Upper lobe of right lung (tissue), 1 donor: Measurements from ENCODE around the gene HES1. TPM values are rescaled to one million over a fixed set of nuclear protein-coding genes. Genes with fewer than 3 reads are reported as not detected.

Experiments
- ATAC-seq: fragments of 200-7000 bp; cut with Tn5 transposase; one replicate; pipeline ENCODE4 v1.9.1; 2020; ENCODE audit warnings: mild to moderate bottlenecking, moderate library complexity
- DNase-seq: peaks from one replicate; pipeline ENCODE4 v3.0.0-alpha.2; 2020
- H3K27ac ChIP-seq: fragments of 200-600 bp; one replicate; pipeline ENCODE4 v1.8.0; 2022
- H3K27me3 ChIP-seq: fragments of 200-600 bp; one replicate; pipeline ENCODE4 v1.8.0; 2022; ENCODE audit warnings: mild to moderate bottlenecking
- H3K36me3 ChIP-seq: fragments of 200-600 bp; one replicate; pipeline ENCODE4 v1.8.0; 2022
- H3K4me1 ChIP-seq: fragments of 200-600 bp; one replicate; pipeline ENCODE4 v1.8.0; 2022
- H3K4me3 ChIP-seq: fragments of 200-600 bp; one replicate; pipeline ENCODE4 v1.8.0; 2022; ENCODE audit warnings: mild to moderate bottlenecking
- H3K9me3 ChIP-seq: fragments of 200-600 bp; one replicate; pipeline ENCODE4 v1.8.0; 2022
- intact Hi-C: fragments of 100-400 bp; cut with DNase I; formaldehyde crosslinking; loops from one replicate; pipeline ENCODE4 v1.11.0; 2022
- total RNA-seq: library from RNA; stranded (reverse); fragmentation: NEBNext Ultra II Directional; extraction: Animal tissue kit (Norgen Biotek cat#: 25700); gene quantifications from one replicate; pipeline ENCODE4 v1.2.1, GENCODE V29; 2021
- TF ChIP-seq, protein P1 (sequence below): fragments of 200-600 bp; IDR thresholded peaks from one replicate; pipeline ENCODE4 v1.8.0; 2022; ENCODE audit warnings: antibody characterized with exemption
- donor health status: DM: no; HTN: yes; CAD: no; lungs with severe emphysema.

The HES1 gene
- total RNA-seq, 1 donor from 2014 or later = 43.6 TPM

DNA sequence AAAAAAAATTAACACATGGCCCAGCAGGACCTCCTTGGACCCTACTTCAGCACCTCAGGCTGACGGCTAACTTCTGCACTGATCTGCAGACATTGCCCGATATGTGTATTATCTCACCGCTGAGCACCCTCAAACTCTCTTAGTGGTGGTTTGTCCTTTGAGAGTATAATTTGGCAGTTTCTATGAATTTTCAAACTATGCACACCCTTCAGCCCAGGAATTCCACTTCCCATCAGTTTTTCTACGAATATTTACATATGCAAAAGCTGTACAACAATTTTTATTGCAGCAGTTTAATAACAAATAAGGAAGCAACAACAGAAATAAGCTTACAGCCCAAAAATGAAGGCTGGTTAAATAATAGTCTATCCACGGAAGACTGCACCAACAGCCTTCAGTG lies 44.6 kb downstream of the HES1 start:
- no peaks in the 10 kb centered on the region for H3K27me3 ChIP-seq
- no peak overlapping the region for H3K4me3 ChIP-seq
- ATAC-seq (no peak), DNase-seq (no peak)
- no peak overlapping the region for H3K27ac ChIP-seq
- no peaks in the 10 kb centered on the region for H3K4me1 ChIP-seq
- TF ChIP-seq, protein P1, sequence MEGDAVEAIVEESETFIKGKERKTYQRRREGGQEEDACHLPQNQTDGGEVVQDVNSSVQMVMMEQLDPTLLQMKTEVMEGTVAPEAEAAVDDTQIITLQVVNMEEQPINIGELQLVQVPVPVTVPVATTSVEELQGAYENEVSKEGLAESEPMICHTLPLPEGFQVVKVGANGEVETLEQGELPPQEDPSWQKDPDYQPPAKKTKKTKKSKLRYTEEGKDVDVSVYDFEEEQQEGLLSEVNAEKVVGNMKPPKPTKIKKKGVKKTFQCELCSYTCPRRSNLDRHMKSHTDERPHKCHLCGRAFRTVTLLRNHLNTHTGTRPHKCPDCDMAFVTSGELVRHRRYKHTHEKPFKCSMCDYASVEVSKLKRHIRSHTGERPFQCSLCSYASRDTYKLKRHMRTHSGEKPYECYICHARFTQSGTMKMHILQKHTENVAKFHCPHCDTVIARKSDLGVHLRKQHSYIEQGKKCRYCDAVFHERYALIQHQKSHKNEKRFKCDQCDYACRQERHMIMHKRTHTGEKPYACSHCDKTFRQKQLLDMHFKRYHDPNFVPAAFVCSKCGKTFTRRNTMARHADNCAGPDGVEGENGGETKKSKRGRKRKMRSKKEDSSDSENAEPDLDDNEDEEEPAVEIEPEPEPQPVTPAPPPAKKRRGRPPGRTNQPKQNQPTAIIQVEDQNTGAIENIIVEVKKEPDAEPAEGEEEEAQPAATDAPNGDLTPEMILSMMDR = no peak
- no peaks in the 10 kb centered on the region for H3K9me3 ChIP-seq
- H3K36me3 ChIP-seq = no peaks in the 10 kb centered on the region
- intact Hi-C loops = no loop called here

DNA sequence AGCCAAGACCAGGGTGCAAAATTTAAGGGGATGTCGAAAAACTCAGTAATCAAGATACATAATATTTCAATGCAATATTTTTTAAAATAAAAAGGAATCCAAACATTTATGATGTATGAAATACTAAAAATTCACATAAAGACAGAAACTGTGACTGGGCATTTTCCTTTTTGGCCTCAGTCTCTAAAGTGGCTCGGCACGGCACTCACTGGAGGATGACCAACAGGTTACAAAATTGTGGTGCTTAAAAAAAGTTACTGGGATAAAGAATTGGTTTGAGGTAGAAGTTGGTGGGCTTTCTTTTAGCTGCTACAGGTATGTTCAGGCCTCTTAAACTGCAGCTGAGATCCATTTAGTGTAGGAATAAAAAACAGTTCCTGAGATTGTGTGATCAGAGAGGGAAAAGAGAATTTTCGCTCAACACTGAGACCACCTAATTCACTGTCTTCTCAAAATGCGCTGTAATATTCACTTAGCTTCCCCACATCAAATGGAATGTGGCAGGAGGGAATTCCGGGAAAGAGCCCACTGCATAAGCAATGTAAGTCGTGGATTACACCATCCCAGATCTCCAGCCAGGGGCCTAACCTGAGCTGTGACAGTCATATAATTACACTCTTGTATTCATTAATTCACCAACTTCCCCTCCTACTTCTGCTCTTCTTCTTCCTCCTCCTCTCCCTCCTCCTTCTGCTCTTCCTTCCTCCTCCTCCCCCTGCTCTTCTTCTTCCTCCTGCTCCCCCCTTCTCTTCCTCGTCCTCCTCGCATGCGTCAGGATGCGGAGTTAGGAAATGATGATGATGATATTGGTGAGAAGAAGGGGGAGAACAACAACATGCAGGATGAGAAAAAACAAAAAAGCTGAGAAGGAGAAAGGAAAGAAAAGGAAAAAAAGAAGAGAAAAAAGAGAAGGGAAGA lies 45.9 kb downstream of the HES1 start:
- Histone ChIP-seq H3K36me3 (no peaks in the 10 kb centered on the region), H3K4me3 (no peak overlapping the region), H3K4me1 (no peaks in the 10 kb centered on the region), H3K27me3 (no peaks in the 10 kb centered on the region), H3K27ac (no peak overlapping the region), H3K9me3 (no peaks in the 10 kb centered on the region)
- TF ChIP-seq, protein P1 = no peak
- intact Hi-C loops = no loop called here
- ATAC-seq (no peak), DNase-seq (no peak)

DNA sequence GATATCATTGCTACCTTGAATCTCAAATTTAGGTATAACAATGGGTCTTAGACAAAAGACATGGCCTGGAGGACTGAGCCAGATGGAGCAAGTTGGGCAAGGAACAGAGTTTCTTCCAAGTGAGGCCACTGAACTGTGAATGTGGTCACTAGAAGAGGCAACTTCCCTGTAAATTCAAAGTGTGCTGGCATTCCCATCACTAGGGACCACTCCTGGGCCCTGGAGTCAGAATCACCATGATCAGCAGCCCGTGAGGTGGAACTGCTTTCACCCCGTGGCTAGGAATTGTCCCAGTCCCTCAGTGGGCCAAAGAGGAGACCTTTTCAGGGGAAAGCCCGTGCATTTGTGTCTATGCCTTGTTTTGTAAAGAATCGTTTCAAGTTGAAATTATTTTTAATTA lies 47.3 kb downstream of the HES1 start:
- Histone ChIP-seq H3K27me3 (no peaks in the 10 kb centered on the region), H3K9me3 (no peaks in the 10 kb centered on the region), H3K4me3 (no peak overlapping the region), H3K4me1 (no peaks in the 10 kb centered on the region), H3K27ac (no peak overlapping the region), H3K36me3 (no peaks in the 10 kb centered on the region)
- intact Hi-C loops = no loop called here
- DNase-seq (no peak), ATAC-seq (no peak)
- TF ChIP-seq, protein P1 = no peak

DNA sequence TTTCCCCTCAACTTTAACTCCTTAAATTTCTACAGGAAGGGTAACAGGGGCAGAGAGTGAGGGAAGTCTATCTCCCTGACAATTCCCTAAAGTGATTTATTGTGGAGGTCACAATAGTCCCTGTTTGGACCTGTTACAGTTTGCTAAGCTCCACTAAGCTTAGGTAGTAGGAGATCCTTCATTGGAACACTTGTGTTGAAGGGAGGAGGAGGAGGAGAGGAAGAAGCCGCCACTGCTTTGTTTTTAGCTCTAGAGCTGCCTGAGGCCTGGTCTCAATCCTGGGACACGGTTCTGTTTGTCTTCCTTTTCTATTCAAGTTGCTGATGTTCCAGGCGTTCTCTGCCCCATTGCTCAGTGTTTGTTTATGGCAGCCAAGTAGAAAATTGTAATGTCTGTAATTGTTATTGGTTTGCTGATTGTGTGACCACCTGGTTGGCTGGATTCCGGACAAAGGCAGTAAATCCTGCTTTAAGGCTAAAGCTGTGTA lies 48.4 kb downstream of the HES1 start:
- no peaks in the 10 kb centered on the region for H3K9me3 ChIP-seq
- no peak overlapping the region for H3K27ac ChIP-seq
- no peak for DNase-seq
- no peak overlapping the region for H3K4me3 ChIP-seq
- H3K4me1 ChIP-seq = no peaks in the 10 kb centered on the region
- intact Hi-C loops = no loop called here
- H3K27me3 ChIP-seq = no peaks in the 10 kb centered on the region
- no peak for ATAC-seq
- TF ChIP-seq, protein P1 = no peak
- no peaks in the 10 kb centered on the region for H3K36me3 ChIP-seq

DNA sequence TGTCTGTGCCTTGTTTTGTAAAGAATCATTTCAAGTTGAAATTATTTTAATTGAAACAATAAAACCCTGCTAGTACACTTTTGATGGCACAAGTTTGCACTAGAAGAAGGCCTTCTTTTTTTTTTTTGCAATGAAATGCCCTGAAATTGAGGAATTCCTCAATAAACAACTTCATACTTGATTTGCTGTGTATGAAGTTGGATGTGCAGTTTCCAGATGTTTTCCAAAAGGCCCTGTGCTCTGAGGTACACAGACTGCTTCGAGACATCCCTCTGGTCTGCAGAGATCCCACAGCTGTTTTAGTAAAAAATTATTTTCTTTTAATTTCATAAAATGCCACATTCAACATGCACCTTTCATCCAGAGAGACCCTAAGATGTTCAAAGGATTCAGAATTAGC lies 48.9 kb downstream of the HES1 start:
- H3K9me3 ChIP-seq = no peaks in the 10 kb centered on the region
- H3K4me1 ChIP-seq = no peaks in the 10 kb centered on the region
- DNase-seq (no peak), ATAC-seq (no peak)
- H3K27me3 ChIP-seq = no peaks in the 10 kb centered on the region
- H3K27ac ChIP-seq = no peak overlapping the region
- intact Hi-C loops = no loop called here
- no peaks in the 10 kb centered on the region for H3K36me3 ChIP-seq
- no peak overlapping the region for H3K4me3 ChIP-seq
- TF ChIP-seq, protein P1 = no peak
